OCI-LY3 (cell line): Measurements from ENCODE around the gene GPR62.

ENCODE experiments used
- EZH2phosphoT487 ChIP-seq: fragments of 200-600 bp; shearing (Covaris generic); IDR thresholded peaks from 2 replicates; pipeline ENCODE4 v1.6.1; 2018; ENCODE audit warnings: antibody characterized with exemption, mixed run types, low read depth
- TF ChIP-seq, protein P1 (sequence below): fragments of 200-600, 300-600 bp; sonication (generic); IDR thresholded peaks from 2 replicates; pipeline ENCODE4 v1.5.1; 2014; ENCODE audit warnings: antibody characterized with exemption, low read length, low read depth

DNA sequence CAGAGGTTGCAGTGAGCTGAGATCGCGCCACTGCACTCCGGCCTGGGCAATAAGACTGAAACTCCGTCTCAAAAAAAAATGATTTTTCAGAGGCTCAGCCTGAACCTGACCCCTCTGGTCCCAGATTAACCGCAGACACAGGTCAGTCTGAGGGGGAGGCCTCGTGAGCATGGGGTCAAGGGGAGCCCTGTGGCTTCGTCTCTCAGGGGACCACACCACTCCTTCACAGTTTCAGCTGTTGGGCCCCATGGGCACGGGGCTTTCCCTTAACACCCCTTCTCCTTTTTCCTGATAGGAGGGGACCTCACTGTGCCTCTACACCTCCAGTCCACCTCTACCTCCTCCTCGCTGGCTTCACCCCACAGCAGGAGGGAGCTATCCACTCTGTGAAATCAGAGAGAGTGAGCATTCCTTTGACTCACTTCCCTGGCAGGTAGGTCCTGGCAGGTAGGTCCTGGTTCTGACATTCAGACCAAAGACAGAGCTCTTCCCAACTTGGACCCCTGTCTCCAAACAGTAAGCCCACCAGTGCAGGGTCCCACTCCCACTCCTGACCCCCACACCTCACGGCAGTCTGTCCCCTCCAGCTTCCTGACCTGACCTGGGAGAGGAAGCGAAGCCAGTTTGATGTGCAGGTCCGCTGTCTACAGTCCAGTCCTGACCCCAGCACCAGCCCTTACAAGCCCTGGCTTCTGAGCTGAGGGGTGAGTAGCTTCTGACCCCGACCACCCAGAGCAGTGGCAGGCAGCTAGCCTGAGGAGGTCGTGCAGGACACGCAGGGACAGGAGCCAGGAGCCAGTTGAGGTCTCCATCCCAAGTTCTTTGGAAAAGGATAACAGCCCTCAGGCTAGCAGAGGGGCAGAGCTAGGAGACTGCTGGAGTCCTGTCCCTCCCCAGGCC, 22.5 kb upstream of the GPR62 start:
- TF ChIP-seq, protein P1, sequence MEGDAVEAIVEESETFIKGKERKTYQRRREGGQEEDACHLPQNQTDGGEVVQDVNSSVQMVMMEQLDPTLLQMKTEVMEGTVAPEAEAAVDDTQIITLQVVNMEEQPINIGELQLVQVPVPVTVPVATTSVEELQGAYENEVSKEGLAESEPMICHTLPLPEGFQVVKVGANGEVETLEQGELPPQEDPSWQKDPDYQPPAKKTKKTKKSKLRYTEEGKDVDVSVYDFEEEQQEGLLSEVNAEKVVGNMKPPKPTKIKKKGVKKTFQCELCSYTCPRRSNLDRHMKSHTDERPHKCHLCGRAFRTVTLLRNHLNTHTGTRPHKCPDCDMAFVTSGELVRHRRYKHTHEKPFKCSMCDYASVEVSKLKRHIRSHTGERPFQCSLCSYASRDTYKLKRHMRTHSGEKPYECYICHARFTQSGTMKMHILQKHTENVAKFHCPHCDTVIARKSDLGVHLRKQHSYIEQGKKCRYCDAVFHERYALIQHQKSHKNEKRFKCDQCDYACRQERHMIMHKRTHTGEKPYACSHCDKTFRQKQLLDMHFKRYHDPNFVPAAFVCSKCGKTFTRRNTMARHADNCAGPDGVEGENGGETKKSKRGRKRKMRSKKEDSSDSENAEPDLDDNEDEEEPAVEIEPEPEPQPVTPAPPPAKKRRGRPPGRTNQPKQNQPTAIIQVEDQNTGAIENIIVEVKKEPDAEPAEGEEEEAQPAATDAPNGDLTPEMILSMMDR = no peak
- TF ChIP-seq EZH2phosphoT487 = no peak
